SK-N-SH (cell line): ENCODE measurements around the gene LHFPL6. TPM values are rescaled to one million over a fixed set of nuclear protein-coding genes. Genes with fewer than 3 reads are reported as not detected.

Experiments
- CTCF ChIA-PET: fragments of 300-600, 350-600 bp; formaldehyde crosslinking; extraction: SDS; loops from one replicate; lab custom pipeline; 2021; lab: Yijun Ruan, JAX
- POLR2A ChIA-PET: fragments of 350-600 bp; sonication (Branson Sonifier 250); formaldehyde crosslinking; extraction: SDS; loops from one replicate; lab custom pipeline; 2020; ENCODE audit warnings: antibody characterized with exemption, inconsistent platforms; lab: Yijun Ruan, JAX
- DNase-seq: peaks from one replicate; pipeline ENCODE4 v3.0.0; 2012
- H2AFZ ChIP-seq: fragments of 200-600 bp; sonication (generic); 2 replicates; pipeline ENCODE4 v1.8.1; 2016; ENCODE audit warnings: antibody characterized with exemption, mild to moderate bottlenecking, low read depth
- H3F3A ChIP-seq: fragments of 200-600 bp; sonication (generic); replicated peaks from 2 replicates; pipeline ENCODE3; 2016; ENCODE audit warnings: antibody characterized with exemption, mild to moderate bottlenecking; ENCODE audit not compliant: insufficient read depth
- H3K27ac ChIP-seq, 2 experiments: fragments of 200-500 bp in 1 of 2; fragments of 200-600 bp in 1 of 2; sonication (Bioruptor generic) in 1 of 2; sonication (generic), shearing (Covaris generic) in 1 of 2; 2 replicates each; pipeline versions ENCODE4 v1.5.1 to v1.6.1; 2014 to 2016; ENCODE audit warnings: low read depth in 2 of 2, inconsistent platforms in 1 of 2, low read length in 1 of 2, mild to moderate bottlenecking in 1 of 2, mixed read lengths in 1 of 2
- H3K27me3 ChIP-seq: fragments of 200-600 bp; sonication (generic), shearing (Covaris generic); 2 replicates; pipeline ENCODE4 v1.6.1; 2016; ENCODE audit warnings: mixed run types; ENCODE audit not compliant: insufficient read depth
- H3K36me3 ChIP-seq, 2 experiments: fragments of 200-500 bp in 1 of 2; fragments of 200-600 bp in 1 of 2; sonication (Bioruptor generic) in 1 of 2; sonication (generic) in 1 of 2; replicated peaks in 1 of 2; 2 replicates each; pipeline versions ENCODE3 to v1.5.1; 2014 to 2016; ENCODE audit warnings: low read length in 1 of 2, mild to moderate bottlenecking in 1 of 2; ENCODE audit not compliant: insufficient read depth in 2 of 2, control insufficient read depth in 1 of 2
- H3K4me1 ChIP-seq, 2 experiments: fragments of 200-500 bp in 1 of 2; fragments of 200-600 bp in 1 of 2; sonication (Bioruptor generic) in 1 of 2; sonication (generic), shearing (Covaris generic) in 1 of 2; 2 replicates each; pipeline versions ENCODE4 v1.5.1 to v1.6.1; 2014 to 2016; ENCODE audit warnings: low read depth in 1 of 2, low read length in 1 of 2, mixed run types in 1 of 2; ENCODE audit not compliant: insufficient read depth in 2 of 2, control insufficient read depth in 1 of 2
- H3K4me2 ChIP-seq: fragments of 200-600 bp; sonication (generic), shearing (Covaris generic); 2 replicates; pipeline ENCODE4 v1.6.1; 2017; ENCODE audit warnings: mixed run types
- H3K4me3 ChIP-seq, 2 experiments: fragments of 200-500 bp in 1 of 2; fragments of 200-600 bp in 1 of 2; sonication (Bioruptor generic) in 1 of 2; sonication (generic), shearing (Covaris generic) in 1 of 2; 2 replicates each; pipeline versions ENCODE4 v1.5.1 to v1.8.1; 2014 to 2016; ENCODE audit warnings: low read depth in 2 of 2, inconsistent platforms in 1 of 2, low read length in 1 of 2, mild to moderate bottlenecking in 1 of 2, mixed read lengths in 1 of 2, moderate library complexity in 1 of 2
- H3K79me2 ChIP-seq: fragments of 200-600 bp; sonication (generic); 2 replicates; pipeline ENCODE4 v1.8.1; 2017; ENCODE audit warnings: mild to moderate bottlenecking; ENCODE audit not compliant: insufficient read depth
- H3K9ac ChIP-seq: fragments of 200-600 bp; sonication (generic); 2 replicates; pipeline ENCODE4 v1.6.1; 2017; ENCODE audit warnings: mixed run types
- H3K9me2 ChIP-seq: fragments of 200-600 bp; sonication (generic); 2 replicates; pipeline ENCODE4 v1.6.1; 2017; ENCODE audit warnings: mixed run types
- H3K9me3 ChIP-seq: fragments of 200-600 bp; sonication (generic); 2 replicates; pipeline ENCODE4 v1.6.1; 2017; ENCODE audit warnings: mixed run types, mild to moderate bottlenecking, moderate library complexity
- H4K20me1 ChIP-seq: fragments of 200-600 bp; sonication (generic); 2 replicates; pipeline ENCODE4 v1.6.1; 2017; ENCODE audit warnings: mild to moderate bottlenecking, mixed run types; ENCODE audit not compliant: insufficient read depth
- CTCF ChIP-seq: fragments of 200-600 bp; sonication (generic); IDR thresholded peaks from 2 replicates; pipeline ENCODE4 v1.6.1; 2017; ENCODE audit warnings: antibody characterized with exemption, mild to moderate bottlenecking, moderate library complexity
- EP300 ChIP-seq, 2 experiments: IDR thresholded peaks; 2 replicates each; pipeline versions ENCODE4 v1.4.0 to v1.6.1; 2012; ENCODE audit warnings: borderline replicate concordance in 1 of 2, low read depth in 1 of 2, low read length in 1 of 2
- FOXJ3 ChIP-seq: sonication (generic); formaldehyde crosslinking; IDR thresholded peaks from 2 replicates; pipeline ENCODE4 v1.5.1; 2020; ENCODE audit warnings: mild to moderate bottlenecking, missing genetic modification reagents
- FOXM1 ChIP-seq: IDR thresholded peaks from 2 replicates; pipeline ENCODE4 v1.4.0; 2012; ENCODE audit warnings: low read depth, mild to moderate bottlenecking
- GABPA ChIP-seq: IDR thresholded peaks from 2 replicates; pipeline ENCODE4 v1.4.0; 2012; ENCODE audit warnings: low read depth, mild to moderate bottlenecking
- GATA2 ChIP-seq: sonication (generic); formaldehyde crosslinking; IDR thresholded peaks from 2 replicates; pipeline ENCODE4 v1.5.0; 2020; ENCODE audit warnings: mild to moderate bottlenecking, missing genetic modification reagents
- MEF2A ChIP-seq: IDR thresholded peaks from 2 replicates; pipeline ENCODE4 v1.4.0; 2012; ENCODE audit warnings: low read depth, borderline replicate concordance
- MXI1 ChIP-seq: IDR thresholded peaks from 2 replicates; pipeline ENCODE4 v1.6.1; 2012; ENCODE audit warnings: mild to moderate bottlenecking, low read depth, low read length, improper control_type of control experiment
- NRF1 ChIP-seq: IDR thresholded peaks from 2 replicates; pipeline ENCODE4 v1.6.1; 2012; ENCODE audit warnings: low read depth, mild to moderate bottlenecking, low read length
- PBX3 ChIP-seq: IDR thresholded peaks from 2 replicates; pipeline ENCODE4; 2012
- POLR2AphosphoS5 ChIP-seq: IDR thresholded peaks from 2 replicates; pipeline ENCODE4 v1.6.1; 2012; ENCODE audit warnings: low read depth, low read length
- RAD21 ChIP-seq: IDR thresholded peaks from 2 replicates; pipeline ENCODE4 v1.6.1; 2012; ENCODE audit warnings: mild to moderate bottlenecking, low read length
- RXRA ChIP-seq: IDR thresholded peaks from 2 replicates; pipeline ENCODE4 v1.4.0; 2012; ENCODE audit warnings: low read depth, mild to moderate bottlenecking, borderline replicate concordance
- SIN3A ChIP-seq: IDR thresholded peaks from 2 replicates; pipeline ENCODE4 v1.6.1; 2012; ENCODE audit warnings: low read depth, mild to moderate bottlenecking, low read length, moderate library complexity, borderline replicate concordance
- TAF1 ChIP-seq: IDR thresholded peaks from 2 replicates; pipeline ENCODE4 v1.6.1; 2012; ENCODE audit warnings: low read depth, mild to moderate bottlenecking, low read length, moderate library complexity, borderline replicate concordance
- TCF12 ChIP-seq: IDR thresholded peaks from 2 replicates; pipeline ENCODE4 v1.4.0; 2012
- TEAD4 ChIP-seq: IDR thresholded peaks from 2 replicates; pipeline ENCODE4 v1.4.0; 2012; ENCODE audit warnings: mild to moderate bottlenecking, borderline replicate concordance; ENCODE audit not compliant: insufficient read depth
- USF2 ChIP-seq: fragments of 150-350 bp; IDR thresholded peaks from 2 replicates; pipeline ENCODE4 v1.6.1; 2017; ENCODE audit warnings: antibody characterized with exemption, low read length, low read depth, borderline replicate concordance
- ZBTB33 ChIP-seq: IDR thresholded peaks from 2 replicates; pipeline ENCODE4 v1.4.0; 2012; ENCODE audit warnings: low read depth, borderline replicate concordance
- WGBS: methylation state at CpG from one replicate; pipeline ENCODE4 v1.1.6; 2017; ENCODE audit warnings: low lambda C conversion rate; 5-methylcytosine and 5-hydroxymethylcytosine counted together
- polyA plus RNA-seq, 3 experiments: library from polyadenylated mRNA; depleted of rRNA; stranded (reverse); fragments of >200 nt; gene quantifications; 2 replicates each; pipeline ENCODE4 v1.2.3, GENCODE V29; 2012

The LHFPL6 gene
- polyA plus RNA-seq, 1 of the 3 experiments (the other 2 are of a cell fraction), result 22.2 TPM

- WGBS, result 57% methylated on average over 16 of the region's 16 CpGs
- no peak overlapping the region for H3K27ac ChIP-seq
- H3K9ac ChIP-seq, result no peak overlapping the region
- CTCF ChIA-PET, result no interaction called here
- no peak for DNase-seq
- H4K20me1 ChIP-seq, result no peaks in the 10 kb centered on the region
- H3K4me1 ChIP-seq, result no peaks in the 10 kb centered on the region
- no peak overlapping the region for H2AFZ ChIP-seq
- no peaks in the 10 kb centered on the region for H3K9me3 ChIP-seq
- H3K4me3 ChIP-seq, result no peak overlapping the region
- H3F3A ChIP-seq, result no peaks in the 10 kb centered on the region
- H3K4me2 ChIP-seq, result no peak overlapping the region
- TF ChIP-seq NRF1 (no peak), POLR2AphosphoS5 (no peak), GABPA (no peak), RAD21 (no peak), TCF12 (no peak), FOXM1 (no peak), MXI1 (no peak), GATA2 (CRISPR knock-in tag) (no peak), FOXJ3 (CRISPR knock-in tag) (no peak), EP300 (IDR thresholded peaks at IDR 0.05; ENCODE audit: borderline replicate concordance in 1 of 2, low read depth in 1 of 2, low read length in 1 of 2) (no peak), USF2 (no peak), TAF1 (no peak), ZBTB33 (no peak), CTCF (no peak), SIN3A (no peak), TEAD4 (no peak), MEF2A (no peak), RXRA (no peak), PBX3 (no peak)
- H3K9me2 ChIP-seq, result no peaks in the 10 kb centered on the region
- H3K27me3 ChIP-seq, result no peaks in the 10 kb centered on the region
- POLR2A ChIA-PET, result no interaction called here
- no peaks in the 10 kb centered on the region for H3K79me2 ChIP-seq
- no peaks in the 10 kb centered on the region for H3K36me3 ChIP-seq
Observed at GRCh38 chr13:39306639-39307589, 296.1 kb downstream of the LHFPL6 start.
